ENCODE results near the gene RPSA.
"Not testable (repeated sequence)": the region's sequence is repeated elsewhere in the genome, so short reads cannot be mapped to it uniquely, and the experiment has no call there.

- TF ChIP-seq, protein P1, sequence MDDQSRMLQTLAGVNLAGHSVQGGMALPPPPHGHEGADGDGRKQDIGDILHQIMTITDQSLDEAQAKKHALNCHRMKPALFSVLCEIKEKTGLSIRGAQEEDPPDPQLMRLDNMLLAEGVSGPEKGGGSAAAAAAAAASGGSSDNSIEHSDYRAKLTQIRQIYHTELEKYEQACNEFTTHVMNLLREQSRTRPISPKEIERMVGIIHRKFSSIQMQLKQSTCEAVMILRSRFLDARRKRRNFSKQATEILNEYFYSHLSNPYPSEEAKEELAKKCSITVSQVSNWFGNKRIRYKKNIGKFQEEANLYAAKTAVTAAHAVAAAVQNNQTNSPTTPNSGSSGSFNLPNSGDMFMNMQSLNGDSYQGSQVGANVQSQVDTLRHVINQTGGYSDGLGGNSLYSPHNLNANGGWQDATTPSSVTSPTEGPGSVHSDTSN (IDR thresholded peaks at IDR 0.05) = not testable (repeated sequence)
- TF ChIP-seq CTCF (IDR thresholded peaks at IDR 0.05); HDAC2 (IDR thresholded peaks at IDR 0.05); CEBPB (IDR thresholded peaks at IDR 0.05); RNF2 (IDR thresholded peaks at IDR 0.05; ENCODE audit: borderline replicate concordance, low read depth); POLR2A (IDR thresholded peaks at IDR 0.05; ENCODE audit: low read length); REST (IDR thresholded peaks at IDR 0.05); NPAS2 (CRISPR knock-in tag; IDR thresholded peaks at IDR 0.05; ENCODE audit: borderline replicate concordance); CHD2 (IDR thresholded peaks at IDR 0.05; ENCODE audit: low read length, partially characterized antibody); USF2 (IDR thresholded peaks at IDR 0.05); EP300 (IDR thresholded peaks at IDR 0.05): not testable (repeated sequence)
Measured at GRCh38 chr3:39415302-39415701, 8.8 kb downstream of the RPSA start.
